HG02852 (cell line): ENCODE results near the gene OR6P1.

Experiments used
- ATAC-seq: cut with Tn5 transposase; IDR thresholded peaks from one replicate; pipeline ENCODE4 v1.9.1; 2021; ENCODE audit warnings: mild to moderate bottlenecking, moderate library complexity; ENCODE audit not compliant: unreplicated experiment

OR6P1 gene

DNA sequence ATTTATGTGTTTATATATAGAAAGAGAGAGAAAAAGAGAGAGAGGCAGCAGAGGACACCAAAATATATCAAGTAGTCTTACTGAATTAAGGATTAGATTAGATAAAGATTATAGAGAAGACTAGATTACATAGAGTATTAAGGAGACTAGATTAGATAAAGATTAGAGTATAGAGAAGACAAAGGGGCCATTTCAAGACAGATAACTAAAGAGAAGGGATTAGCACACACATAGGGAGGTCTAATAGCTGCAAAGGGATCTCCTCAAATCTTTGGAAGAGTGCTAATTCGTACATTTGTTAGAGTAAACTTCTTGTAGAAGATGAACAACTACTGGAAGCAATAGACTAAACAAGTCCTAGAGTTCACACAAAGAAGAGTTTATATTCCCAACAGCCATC, 50.4 kb downstream of the OR6P1 start:
- ATAC-seq, result no peak

DNA sequence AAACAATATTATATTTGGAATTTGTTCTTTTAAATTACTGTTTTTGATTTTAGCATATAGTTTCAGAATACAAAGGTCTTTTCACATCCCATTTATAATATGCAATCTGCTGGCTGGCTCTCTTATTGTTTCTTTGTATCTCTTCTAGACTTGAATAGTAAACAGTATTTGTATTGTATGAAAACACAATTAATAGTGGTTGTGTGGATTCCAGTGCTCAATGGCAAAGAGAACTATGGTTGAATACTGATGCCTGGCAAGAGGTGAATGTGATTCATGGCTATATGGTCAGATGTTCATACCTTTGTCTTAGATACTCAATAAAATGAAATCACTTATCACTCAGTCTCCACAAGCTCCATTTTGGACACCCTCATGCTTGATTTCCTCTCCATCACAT, 53.4 kb downstream of the OR6P1 start:
- no peak for ATAC-seq
